A549 (cell line): Measurements from ENCODE around the gene OGDH. TPM values are rescaled to one million over a fixed set of nuclear protein-coding genes. Genes with fewer than 3 reads are reported as not detected.

Experiments used
- ATAC-seq, 2 experiments: fragments of 200-7000 bp in 1 of 2; fragments of >200 bp in 1 of 2; cut with Nextera tagmentation in 1 of 2; cut with Tn5 transposase in 1 of 2; 3 replicates each; pipeline versions ENCODE4 v1.8.0 to v1.9.1; 2018 to 2020; ENCODE audit warnings: mild to moderate bottlenecking in 1 of 2, moderate library complexity in 1 of 2
- CTCF ChIA-PET: fragments of 300-600 bp; sonication (Branson Sonifier 250); formaldehyde crosslinking; extraction: SDS; loops from one replicate; lab custom pipeline; 2021; ENCODE audit warnings: antibody characterized with exemption, inconsistent platforms; lab: Yijun Ruan, JAX
- POLR2A ChIA-PET: fragments of 350-600 bp; formaldehyde crosslinking; extraction: SDS; loops from one replicate; lab custom pipeline; 2021; ENCODE audit warnings: antibody characterized with exemption, inconsistent platforms; lab: Yijun Ruan, JAX
- DNase-seq, 2 experiments: peaks; one replicate each; pipeline versions ENCODE4 v3.0.0 to v3.0.0-alpha.2; 2011 to 2016; ENCODE audit warnings: low read depth in 1 of 2, low spot score in 1 of 2
- FAIRE-seq: peaks from 2 replicates; lab custom pipeline; 2011; peaks lifted over from hg19 to GRCh38; lab: Jason Lieb, UNC
- H3K27ac ChIP-seq, 2 experiments: fragments of >200 bp; sonication (Bioruptor Twin); formaldehyde crosslinking; 3 replicates each; pipeline ENCODE4 v1.5.1; 2016 to 2017
- H3K4me1 ChIP-seq: fragments of >200 bp; sonication (Bioruptor Twin); formaldehyde crosslinking; 3 replicates; pipeline ENCODE4 v1.6.1; 2016
- H3K4me2 ChIP-seq: fragments of >200 bp; sonication (Bioruptor Twin); formaldehyde crosslinking; 3 replicates; pipeline ENCODE4 v1.6.1; 2016
- H3K4me3 ChIP-seq: fragments of >200 bp; sonication (Bioruptor Twin); formaldehyde crosslinking; 3 replicates; pipeline ENCODE4 v1.5.1; 2016
- H3K9me3 ChIP-seq: fragments of >200 bp; sonication (Bioruptor Twin); formaldehyde crosslinking; 3 replicates; pipeline ENCODE4 v1.6.1; 2016
- BCL3 ChIP-seq: fragments of >200 bp; sonication (Bioruptor Twin); formaldehyde crosslinking; IDR thresholded peaks from 3 replicates; pipeline ENCODE4 v1.6.1; 2016
- ELK1 ChIP-seq: fragments of 150-350 bp; IDR thresholded peaks from 2 replicates; pipeline ENCODE4 v1.6.1; 2014; ENCODE audit warnings: low read depth, mild to moderate bottlenecking, low read length
- ESRRA ChIP-seq: fragments of 150-350 bp; IDR thresholded peaks from 2 replicates; pipeline ENCODE4 v1.6.1; 2014; ENCODE audit warnings: mild to moderate bottlenecking, low read length, borderline replicate concordance
- FOSB ChIP-seq: fragments of 250-450 bp; sonication (Bioruptor Pico); IDR thresholded peaks from 2 replicates; pipeline ENCODE4 v1.5.0; 2020; ENCODE audit warnings: mild to moderate bottlenecking, moderate library complexity
- HOXB13 ChIP-seq: fragments of 250-450 bp; sonication (Bioruptor Pico); IDR thresholded peaks from 2 replicates; pipeline ENCODE4 v1.5.0; 2020; ENCODE audit warnings: low read depth, mild to moderate bottlenecking, moderate library complexity
- MAFK ChIP-seq: fragments of 450-650 bp; IDR thresholded peaks from 2 replicates; pipeline ENCODE4 v1.6.1; 2014; ENCODE audit not compliant: partially characterized antibody
- MAZ ChIP-seq: fragments of 150-350 bp; IDR thresholded peaks from 2 replicates; pipeline ENCODE4 v1.6.1; 2014; ENCODE audit warnings: antibody characterized with exemption, low read depth, low read length, borderline replicate concordance
- NPAS2 ChIP-seq: fragments of 250-450 bp; sonication (Bioruptor Pico); IDR thresholded peaks from 2 replicates; pipeline ENCODE4 v1.8.0; 2022; ENCODE audit warnings: mild to moderate bottlenecking, moderate library complexity, borderline replicate concordance
- POLR2A ChIP-seq: IDR thresholded peaks from 2 replicates; pipeline ENCODE4 v1.6.1; 2012; ENCODE audit warnings: mild to moderate bottlenecking, low read length
- POLR2AphosphoS2 ChIP-seq: conservative IDR thresholded peaks from 2 replicates; pipeline ENCODE4 v1.6.1; 2012; ENCODE audit warnings: low read length, improper control_type of control experiment, inconsistent platforms
- RNF2 ChIP-seq: fragments of 200-600 bp; sonication (generic); IDR thresholded peaks from 2 replicates; pipeline ENCODE4 v1.6.1; 2016; ENCODE audit warnings: low read depth, mild to moderate bottlenecking, antibody characterized with exemption, moderate library complexity, borderline replicate concordance
- SMC3 ChIP-seq: fragments of >200 bp; sonication (Bioruptor Twin); formaldehyde crosslinking; IDR thresholded peaks from 3 replicates; pipeline ENCODE4 v1.6.1; 2018; ENCODE audit warnings: inconsistent platforms
- USF2 ChIP-seq: fragments of 450-650 bp; IDR thresholded peaks from 2 replicates; pipeline ENCODE4 v1.6.1; 2014; ENCODE audit warnings: antibody characterized with exemption
- ZC3H11A ChIP-seq: fragments of 450-650 bp; IDR thresholded peaks from 2 replicates; pipeline ENCODE4 v1.6.1; 2014; ENCODE audit warnings: antibody characterized with exemption, mild to moderate bottlenecking
- ZFP36 ChIP-seq: fragments of 450-650 bp; IDR thresholded peaks from 2 replicates; pipeline ENCODE4 v1.6.1; 2014; ENCODE audit warnings: borderline replicate concordance; ENCODE audit not compliant: partially characterized antibody
- ZNF302 ChIP-seq: fragments of 250-450 bp; sonication (Bioruptor Pico); IDR thresholded peaks from 2 replicates; pipeline ENCODE4 v1.9.0; 2021; ENCODE audit warnings: inconsistent platforms, mild to moderate bottlenecking, moderate library complexity
- ZSCAN20 ChIP-seq: fragments of 250-450 bp; sonication (Bioruptor Pico); IDR thresholded peaks from 2 replicates; pipeline ENCODE4 v1.8.0; 2022; ENCODE audit warnings: mild to moderate bottlenecking, moderate library complexity
- WGBS: methylation state at CpG from one replicate; pipeline ENCODE4 v1.1.6; 2017; ENCODE audit errors: missing lambda C conversion rate; 5-methylcytosine and 5-hydroxymethylcytosine counted together
- polyA plus RNA-seq, 4 experiments: library from polyadenylated mRNA; depleted of rRNA in 3 of 4; stranded (reverse); fragments of >200 nt; fragmentation: RNase III in 1 of 4; extraction: RNeasy Plus Mini Kit Qiagen cat#74134 plus additional on column Dnase treatment in 1 of 4; gene quantifications; 2 replicates in 3 of 4; 3 replicates in 1 of 4; pipeline ENCODE4 v1.2.3, GENCODE V29; 2011 to 2017
- TF ChIP-seq, protein P1 (sequence below): fragments of >200 bp; sonication (Bioruptor Twin); formaldehyde crosslinking; IDR thresholded peaks from 2 replicates; pipeline ENCODE4 v1.6.1; 2016
- TF ChIP-seq, protein P2 (sequence below): IDR thresholded peaks from 2 replicates; pipeline ENCODE4 v1.6.1; 2012
- TF ChIP-seq, protein P3 (sequence below): IDR thresholded peaks from 2 replicates; pipeline ENCODE4 v1.6.1; 2012; ENCODE audit warnings: low read depth, borderline replicate concordance

The OGDH gene
- polyA plus RNA-seq, 2 of the 4 experiments (the other 2 are of a cell fraction): 32.5 to 38.8 TPM

DNA sequence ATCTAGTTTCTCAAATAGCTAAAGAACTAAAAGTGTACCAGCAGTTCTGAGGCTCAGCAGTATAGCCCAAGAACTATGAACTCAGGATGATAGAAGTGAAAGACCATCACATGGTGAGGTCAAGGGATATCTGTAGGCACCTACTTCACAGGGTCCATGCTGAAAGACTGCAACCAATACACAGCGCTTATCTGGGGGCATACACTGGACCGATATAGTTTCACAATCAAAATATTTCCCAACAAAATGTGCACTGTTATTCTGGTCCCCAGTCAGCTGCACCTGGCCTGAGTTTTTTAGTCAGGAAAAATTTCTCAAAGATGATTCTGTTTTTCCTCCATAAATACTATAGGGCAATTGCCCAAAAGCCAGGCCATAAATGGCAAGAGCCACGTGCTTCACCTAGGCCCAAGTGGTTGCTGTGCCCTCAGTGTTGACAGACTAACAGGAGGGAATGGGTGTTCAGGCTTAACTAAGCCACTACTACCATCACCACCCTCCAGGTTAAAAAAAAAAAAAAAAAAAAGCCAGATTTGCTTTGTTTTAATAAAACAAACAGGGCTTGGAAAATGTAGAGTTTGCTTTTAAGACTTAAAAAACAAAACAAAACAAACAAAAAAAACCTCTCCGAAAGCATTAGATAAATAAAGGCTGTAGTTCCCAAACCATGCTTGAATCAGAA is 58.5 kb downstream of the OGDH start:
- H3K27ac ChIP-seq: no peak overlapping the region
- FAIRE-seq: no peak
- POLR2A ChIA-PET: no interaction called here

DNA sequence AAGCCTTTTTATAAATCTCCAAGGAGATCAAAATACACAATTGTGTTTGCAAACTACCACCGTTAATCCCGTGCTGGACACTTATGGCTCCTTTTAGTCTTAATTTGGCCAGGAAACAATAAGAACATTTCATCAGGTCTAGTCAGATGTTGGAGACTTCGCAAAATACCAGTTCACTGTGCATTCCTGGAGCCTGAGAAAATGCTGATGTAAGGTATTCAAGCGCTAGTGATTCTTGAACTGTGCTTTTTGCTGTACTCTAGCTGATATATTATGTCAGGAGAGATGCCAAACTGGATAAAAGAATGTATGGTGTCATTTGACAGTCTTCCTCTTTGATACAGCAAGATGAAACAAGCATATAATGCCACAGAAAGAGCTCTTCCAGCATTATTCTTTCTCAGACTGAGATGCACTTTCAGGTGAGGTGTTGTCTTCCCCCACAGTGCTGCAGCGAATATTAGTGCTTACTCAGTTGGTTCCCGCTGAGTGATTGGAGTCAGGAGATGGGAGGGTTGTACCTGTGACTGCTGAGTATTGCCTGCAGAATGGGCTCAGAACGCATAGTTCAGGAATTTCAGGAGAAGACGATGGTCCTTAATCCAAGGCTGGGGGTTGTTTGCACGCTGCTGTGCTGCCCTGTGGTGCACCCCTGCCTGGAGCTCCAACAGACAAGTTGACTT is 59.2 kb downstream of the OGDH start:
- WGBS: 91% methylated on average over 9 of the region's 9 CpGs
- FAIRE-seq (no peak), ATAC-seq (no peak), DNase-seq (no peak)
- Histone ChIP-seq H3K27ac (no peak overlapping the region), H3K4me1 (no peaks in the 10 kb centered on the region), H3K4me3 (no peak overlapping the region), H3K9me3 (peaks cover 11% of the 10 kb centered on the region; the same call in 2 of the 3 replicates), H3K4me2 (no peak overlapping the region)
- POLR2A ChIA-PET: no interaction called here
- TF ChIP-seq MAZ: no peak
- TF ChIP-seq MAFK: peak; percentile 86
- CTCF ChIA-PET: no interaction called here

More for the DNA sequence above, 58.5 kb downstream of the OGDH start:
- Histone ChIP-seq H3K4me2 (no peak overlapping the region), H3K4me1 (no peaks in the 10 kb centered on the region), H3K4me3 (no peak overlapping the region), H3K9me3 (peaks cover 14% of the 10 kb centered on the region; the same call in 2 of the 3 replicates)
- 82% methylated on average over 4 of the region's 4 CpGs for WGBS
- CTCF ChIA-PET: no interaction called here
- DNase-seq (no peak), ATAC-seq (no peak)
- no peak for TF ChIP-seq ZNF302 (CRISPR knock-in tag)
- no peak for TF ChIP-seq POLR2AphosphoS2
- TF ChIP-seq FOSB: no peak
- no peak for TF ChIP-seq ZSCAN20
- TF ChIP-seq ZFP36: no peak
- no peak for TF ChIP-seq NPAS2
- no peak for TF ChIP-seq ZC3H11A
- TF ChIP-seq, protein P1, sequence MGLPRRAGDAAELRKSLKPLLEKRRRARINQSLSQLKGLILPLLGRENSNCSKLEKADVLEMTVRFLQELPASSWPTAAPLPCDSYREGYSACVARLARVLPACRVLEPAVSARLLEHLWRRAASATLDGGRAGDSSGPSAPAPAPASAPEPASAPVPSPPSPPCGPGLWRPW: no peak
- TF ChIP-seq MAFK: no peak
- TF ChIP-seq MAZ: no peak
- no peak for TF ChIP-seq SMC3
- TF ChIP-seq, protein P2, sequence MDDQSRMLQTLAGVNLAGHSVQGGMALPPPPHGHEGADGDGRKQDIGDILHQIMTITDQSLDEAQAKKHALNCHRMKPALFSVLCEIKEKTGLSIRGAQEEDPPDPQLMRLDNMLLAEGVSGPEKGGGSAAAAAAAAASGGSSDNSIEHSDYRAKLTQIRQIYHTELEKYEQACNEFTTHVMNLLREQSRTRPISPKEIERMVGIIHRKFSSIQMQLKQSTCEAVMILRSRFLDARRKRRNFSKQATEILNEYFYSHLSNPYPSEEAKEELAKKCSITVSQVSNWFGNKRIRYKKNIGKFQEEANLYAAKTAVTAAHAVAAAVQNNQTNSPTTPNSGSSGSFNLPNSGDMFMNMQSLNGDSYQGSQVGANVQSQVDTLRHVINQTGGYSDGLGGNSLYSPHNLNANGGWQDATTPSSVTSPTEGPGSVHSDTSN: no peak
- TF ChIP-seq BCL3: no peak
- TF ChIP-seq HOXB13: no peak
- TF ChIP-seq ELK1: no peak
- TF ChIP-seq ESRRA: no peak
- TF ChIP-seq POLR2A: no peak
- TF ChIP-seq, protein P3, sequence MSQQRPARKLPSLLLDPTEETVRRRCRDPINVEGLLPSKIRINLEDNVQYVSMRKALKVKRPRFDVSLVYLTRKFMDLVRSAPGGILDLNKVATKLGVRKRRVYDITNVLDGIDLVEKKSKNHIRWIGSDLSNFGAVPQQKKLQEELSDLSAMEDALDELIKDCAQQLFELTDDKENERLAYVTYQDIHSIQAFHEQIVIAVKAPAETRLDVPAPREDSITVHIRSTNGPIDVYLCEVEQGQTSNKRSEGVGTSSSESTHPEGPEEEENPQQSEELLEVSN: no peak
- no peak for TF ChIP-seq USF2
- TF ChIP-seq RNF2: no peak
